Astrocyte (in vitro differentiated cells and primary cell): ENCODE data around the gene LARGE1. TPM values are rescaled to one million over a fixed set of nuclear protein-coding genes. Genes with fewer than 3 reads are reported as not detected.

Experiments
- DNase-seq: peaks from one replicate; pipeline ENCODE4 v3.0.0-alpha.2; 2010; ENCODE audit warnings: low read depth
- FAIRE-seq: peaks from 2 replicates; lab custom pipeline; 2011; peaks lifted over from hg19 to GRCh38; lab: Jason Lieb, UNC
- H2AFZ ChIP-seq: 2 replicates; pipeline ENCODE4 v1.6.0; 2012; ENCODE audit warnings: low read depth, low read length, inconsistent platforms
- H3K27ac ChIP-seq: 2 replicates; pipeline ENCODE4 v1.5.1; 2011; ENCODE audit warnings: low read depth, low read length, inconsistent platforms
- H3K27me3 ChIP-seq: 2 replicates; pipeline ENCODE4 v1.6.0; 2011; ENCODE audit warnings: low read length, inconsistent platforms; ENCODE audit not compliant: insufficient read depth
- H3K36me3 ChIP-seq: 2 replicates; pipeline ENCODE4 v1.5.1; 2011; ENCODE audit warnings: low read length, inconsistent platforms; ENCODE audit not compliant: insufficient read depth
- H3K4me1 ChIP-seq: 2 replicates; pipeline ENCODE4 v1.5.1; 2011; ENCODE audit warnings: low read length, inconsistent platforms; ENCODE audit not compliant: insufficient read depth
- H3K4me2 ChIP-seq: 2 replicates; pipeline ENCODE4 v1.6.0; 2012; ENCODE audit warnings: low read length, inconsistent platforms
- H3K4me3 ChIP-seq: 2 replicates; pipeline ENCODE4 v1.5.1; 2011; ENCODE audit warnings: low read depth, mild to moderate bottlenecking, low read length, inconsistent platforms; ENCODE audit not compliant: insufficient read depth
- H3K79me2 ChIP-seq: 2 replicates; pipeline ENCODE4 v1.6.0; 2012; ENCODE audit warnings: mild to moderate bottlenecking, low read length, inconsistent platforms; ENCODE audit not compliant: insufficient read depth
- H3K9ac ChIP-seq: 2 replicates; pipeline ENCODE4 v1.6.0; 2012; ENCODE audit warnings: mild to moderate bottlenecking, low read length, inconsistent platforms
- H3K9me3 ChIP-seq: 2 replicates; pipeline ENCODE4 v1.5.1; 2012; ENCODE audit warnings: low read depth, mild to moderate bottlenecking, low read length, inconsistent platforms; ENCODE audit not compliant: insufficient read depth
- H4K20me1 ChIP-seq: 2 replicates; pipeline ENCODE4 v1.6.0; 2012; ENCODE audit warnings: low read length, inconsistent platforms; ENCODE audit not compliant: insufficient read depth
- H3K27ac Mint-ChIP-seq: one replicate; pipeline ENCODE4 v1.8.0; 2021; ENCODE audit warnings: mild to moderate bottlenecking, mixed read lengths; ENCODE audit not compliant: unreplicated experiment
- H3K27me3 Mint-ChIP-seq: one replicate; pipeline ENCODE4 v1.8.0; 2021; ENCODE audit warnings: low read depth, mixed read lengths; ENCODE audit not compliant: unreplicated experiment
- H3K36me3 Mint-ChIP-seq: one replicate; pipeline ENCODE4 v1.8.0; 2021; ENCODE audit warnings: low read depth, mixed read lengths; ENCODE audit not compliant: unreplicated experiment
- H3K4me1 Mint-ChIP-seq: one replicate; pipeline ENCODE4 v1.8.0; 2021; ENCODE audit warnings: low read depth, mixed read lengths; ENCODE audit not compliant: unreplicated experiment
- H3K4me3 Mint-ChIP-seq: one replicate; pipeline ENCODE4 v1.8.0; 2021; ENCODE audit warnings: mild to moderate bottlenecking, moderate library complexity, mixed read lengths; ENCODE audit not compliant: unreplicated experiment
- H3K9me3 Mint-ChIP-seq: one replicate; pipeline ENCODE4 v1.8.0; 2021; ENCODE audit warnings: mild to moderate bottlenecking, mixed read lengths; ENCODE audit not compliant: unreplicated experiment
- CTCF ChIP-seq: IDR thresholded peaks from 2 replicates; pipeline ENCODE4 v1.5.1; 2011; ENCODE audit warnings: low read depth, mild to moderate bottlenecking, inconsistent platforms, low read length, moderate library complexity; ENCODE audit not compliant: insufficient read depth
- EZH2 ChIP-seq: IDR thresholded peaks from 2 replicates; pipeline ENCODE4 v1.6.1; 2012; ENCODE audit warnings: mild to moderate bottlenecking, low read length, inconsistent platforms; ENCODE audit not compliant: insufficient read depth
- total RNA-seq: library from RNA; stranded (reverse); gene quantifications from 2 replicates; pipeline ENCODE4 v1.2.1, GENCODE V29; 2021

LARGE1 gene
- total RNA-seq, 1 donor from 2014 or later, result 92.6 TPM

GRCh38 chr22:33788927-33789326, 131.3 kb downstream of the LARGE1 start:
- H3K4me3 Mint-ChIP-seq, result no peak overlapping the region
- H3K9me3 Mint-ChIP-seq, result peaks cover 16% of the 10 kb centered on the region
- Histone ChIP-seq H4K20me1 (no peaks in the 10 kb centered on the region), H3K27me3 (no peaks in the 10 kb centered on the region), H3K9me3 (peaks cover 8% of the 10 kb centered on the region), H3K36me3 (no peaks in the 10 kb centered on the region), H3K4me1 (peaks cover 6% of the 10 kb centered on the region), H3K9ac (no peak overlapping the region), H2AFZ (no peak overlapping the region), H3K4me3 (no peak overlapping the region), H3K4me2 (no peak overlapping the region), H3K27ac (no peak overlapping the region), H3K79me2 (no peaks in the 10 kb centered on the region)
- H3K27me3 Mint-ChIP-seq, result no peaks in the 10 kb centered on the region
- FAIRE-seq (no peak), DNase-seq (no peak)
- TF ChIP-seq CTCF (no peak), EZH2 (no peak)
- no peak overlapping the region for H3K27ac Mint-ChIP-seq
- H3K36me3 Mint-ChIP-seq, result peaks cover 14% of the 10 kb centered on the region
- H3K4me1 Mint-ChIP-seq, result peaks cover 8% of the 10 kb centered on the region

DNA sequence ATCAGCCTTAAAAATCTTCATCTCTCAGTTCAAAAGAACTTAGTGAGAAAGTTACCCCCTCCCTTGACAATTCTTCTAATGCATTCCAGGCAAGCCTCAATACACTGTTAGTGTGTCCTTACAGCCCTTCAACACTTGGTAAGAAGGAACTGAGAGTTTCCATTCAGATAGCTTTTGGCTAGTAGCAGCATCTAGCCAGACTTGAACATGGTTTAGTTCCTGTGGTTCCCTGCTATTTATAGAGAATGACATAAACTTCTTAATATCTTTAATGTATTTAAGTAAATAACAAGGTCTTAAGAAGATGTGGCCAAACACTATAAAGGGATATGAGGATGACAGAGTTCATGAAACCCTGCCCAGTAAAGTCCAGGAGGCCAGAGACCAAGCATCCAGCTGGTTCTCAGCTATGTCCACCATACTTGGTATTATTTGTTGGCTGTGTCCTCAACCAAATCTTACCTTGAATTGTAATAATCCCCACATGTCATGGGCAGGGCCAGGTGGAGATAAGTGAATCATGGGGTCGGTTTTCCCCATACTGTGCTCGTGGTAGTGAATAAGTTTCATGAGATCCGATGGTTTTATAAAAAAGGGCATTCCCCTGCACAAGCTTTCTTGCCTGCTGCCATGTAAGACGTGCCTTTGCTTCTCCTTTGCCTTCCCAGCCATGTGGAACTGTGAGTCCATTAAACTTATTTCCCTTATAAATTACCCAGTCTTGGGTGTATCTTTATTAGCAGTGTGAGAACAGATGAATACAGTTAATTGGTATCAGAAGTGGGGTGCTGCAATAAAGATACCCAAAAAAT, 132.4 kb downstream of the LARGE1 start:
- Histone ChIP-seq H3K9me3 (peaks cover 3% of the 10 kb centered on the region), H3K27me3 (no peaks in the 10 kb centered on the region), H4K20me1 (no peaks in the 10 kb centered on the region), H3K36me3 (no peaks in the 10 kb centered on the region), H3K27ac (no peak overlapping the region), H3K4me1 (peaks cover 6% of the 10 kb centered on the region), H3K4me2 (no peak overlapping the region), H3K9ac (no peak overlapping the region), H3K79me2 (no peaks in the 10 kb centered on the region), H3K4me3 (no peak overlapping the region), H2AFZ (no peak overlapping the region)
- Mint-ChIP-seq H3K36me3 (peaks cover 14% of the 10 kb centered on the region), H3K27me3 (no peaks in the 10 kb centered on the region), H3K4me3 (no peak overlapping the region), H3K9me3 (peaks cover 16% of the 10 kb centered on the region), H3K4me1 (peaks cover 10% of the 10 kb centered on the region), H3K27ac (no peak overlapping the region)
- TF ChIP-seq EZH2, result no peak
- no peak for TF ChIP-seq CTCF
- DNase-seq (no peak), FAIRE-seq (no peak)

DNA sequence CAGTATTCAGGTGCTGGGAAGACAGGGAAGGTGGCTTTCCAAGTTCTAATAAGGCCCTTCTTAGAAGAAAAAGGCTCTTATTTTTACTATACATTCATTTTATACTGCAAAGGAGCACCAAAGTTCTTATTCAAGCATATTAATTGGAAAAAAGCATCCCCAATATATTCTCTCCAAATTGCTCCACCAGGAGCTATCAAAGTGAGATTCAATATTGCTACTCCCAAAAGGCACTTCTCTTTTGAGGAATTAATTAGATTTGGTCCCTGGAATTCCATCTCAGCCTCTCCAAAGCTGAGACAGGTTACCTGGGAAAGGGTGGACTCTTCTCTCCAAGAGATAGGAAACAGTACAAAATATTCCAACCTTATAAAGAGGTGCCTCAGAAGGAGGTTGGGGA, 134.1 kb downstream of the LARGE1 start:
- Histone ChIP-seq H4K20me1 (peaks cover 3% of the 10 kb centered on the region), H3K4me1 (peaks cover 6% of the 10 kb centered on the region), H2AFZ (no peak overlapping the region), H3K4me3 (no peak overlapping the region), H3K4me2 (no peak overlapping the region), H3K9me3 (peaks cover 3% of the 10 kb centered on the region), H3K79me2 (no peaks in the 10 kb centered on the region), H3K27ac (no peak overlapping the region), H3K27me3 (no peaks in the 10 kb centered on the region), H3K9ac (no peak overlapping the region), H3K36me3 (no peaks in the 10 kb centered on the region)
- TF ChIP-seq CTCF (no peak), EZH2 (no peak)
- FAIRE-seq (no peak), DNase-seq (no peak)
- Mint-ChIP-seq H3K4me1 (peaks cover 10% of the 10 kb centered on the region), H3K9me3 (peaks cover 16% of the 10 kb centered on the region), H3K27me3 (no peaks in the 10 kb centered on the region), H3K36me3 (peaks cover 14% of the 10 kb centered on the region), H3K4me3 (no peak overlapping the region), H3K27ac (no peak overlapping the region)
